ENCODE measurements around the gene SENP7. TPM values are rescaled to one million over a fixed set of nuclear protein-coding genes. Genes with fewer than 3 reads are reported as not detected.
"Not testable (repeated sequence)": the region's sequence is repeated elsewhere in the genome, so short reads cannot be mapped to it uniquely, and the experiment has no call there.

The SENP7 gene
- total RNA-seq: 15.7 to 20.6 TPM (median 17.2 TPM) in 3 replicates
- long read RNA-seq, full-length matches to known transcripts: 10 of 13 reads
- long read RNA-seq, partial matches to known transcripts: 0 of 13 reads
- long read RNA-seq, other reads (novel, unspliced or antisense): 3 of 13 reads

GRCh38 chr3:101512646-101513418 lies at the start of gene SENP7:
SENP7 (minus strand) TSS chr3:101513212; CDS start chr3:101513130, 82 bp downstream.
- TF ChIP-seq, protein P1, sequence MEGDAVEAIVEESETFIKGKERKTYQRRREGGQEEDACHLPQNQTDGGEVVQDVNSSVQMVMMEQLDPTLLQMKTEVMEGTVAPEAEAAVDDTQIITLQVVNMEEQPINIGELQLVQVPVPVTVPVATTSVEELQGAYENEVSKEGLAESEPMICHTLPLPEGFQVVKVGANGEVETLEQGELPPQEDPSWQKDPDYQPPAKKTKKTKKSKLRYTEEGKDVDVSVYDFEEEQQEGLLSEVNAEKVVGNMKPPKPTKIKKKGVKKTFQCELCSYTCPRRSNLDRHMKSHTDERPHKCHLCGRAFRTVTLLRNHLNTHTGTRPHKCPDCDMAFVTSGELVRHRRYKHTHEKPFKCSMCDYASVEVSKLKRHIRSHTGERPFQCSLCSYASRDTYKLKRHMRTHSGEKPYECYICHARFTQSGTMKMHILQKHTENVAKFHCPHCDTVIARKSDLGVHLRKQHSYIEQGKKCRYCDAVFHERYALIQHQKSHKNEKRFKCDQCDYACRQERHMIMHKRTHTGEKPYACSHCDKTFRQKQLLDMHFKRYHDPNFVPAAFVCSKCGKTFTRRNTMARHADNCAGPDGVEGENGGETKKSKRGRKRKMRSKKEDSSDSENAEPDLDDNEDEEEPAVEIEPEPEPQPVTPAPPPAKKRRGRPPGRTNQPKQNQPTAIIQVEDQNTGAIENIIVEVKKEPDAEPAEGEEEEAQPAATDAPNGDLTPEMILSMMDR (IDR thresholded peaks at IDR 0.05): no peak
- H3K27ac Mint-ChIP-seq (ENCODE audit: unreplicated experiment): peak within 1 kb of the TSS; percentile 99
- H3K36me3 Mint-ChIP-seq (ENCODE audit: low read depth): peaks cover 4% of the 10 kb centered on the region
- H3K4me1 Mint-ChIP-seq (ENCODE audit: low read depth): peaks cover 43% of the 10 kb centered on the region
- no peaks in the 10 kb centered on the region for H3K9me3 Mint-ChIP-seq (ENCODE audit: low read depth)
- H3K4me3 Mint-ChIP-seq (ENCODE audit: unreplicated experiment): peak within 1 kb of the TSS; percentile 97
- DNase-seq (ENCODE audit: low spot score): no peak
- H3K27me3 Mint-ChIP-seq (ENCODE audit: low read depth): peaks cover 5% of the 10 kb centered on the region

DNA sequence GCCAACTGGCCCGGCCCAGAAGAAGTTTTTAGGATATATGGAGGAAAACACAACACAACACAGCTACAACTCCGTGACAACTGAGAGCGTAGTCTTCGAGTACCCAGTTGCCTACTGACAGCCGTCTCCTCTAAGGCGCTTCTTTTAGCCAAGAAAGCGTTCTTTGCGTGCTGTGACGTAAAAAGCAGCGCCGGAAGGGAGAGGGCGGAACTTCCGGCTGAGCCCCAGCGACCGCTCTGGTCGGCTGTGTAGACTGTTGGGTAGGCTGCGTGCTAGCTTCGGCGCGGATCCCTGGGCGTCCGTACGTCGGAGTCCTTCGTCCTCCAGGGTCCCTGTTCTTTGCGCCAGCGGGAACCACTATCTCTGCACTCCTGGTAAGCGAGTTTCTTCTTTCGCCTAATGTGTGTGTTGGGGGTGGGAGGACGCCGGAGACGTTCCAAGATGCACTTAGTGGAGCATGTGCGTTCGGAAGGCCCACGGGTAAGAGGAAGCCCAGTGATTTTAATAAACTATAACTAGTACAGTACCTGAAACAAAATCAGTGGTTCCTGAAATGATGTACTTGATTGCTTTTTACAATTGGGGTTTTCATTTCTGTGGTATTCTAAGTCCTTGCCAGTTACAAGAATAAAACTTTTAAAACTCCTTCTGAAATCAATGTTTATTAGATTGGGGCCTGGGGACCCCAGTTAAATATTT lies 48.8 kb upstream of the SENP7 start, which contains the start of gene TRMT10C:
Gene TRMT10C (plus strand): TSS at position 239 of the 699 bp plus-strand sequence. CDS start 2,914 bp downstream, outside the sequence.
- Mint-ChIP-seq H3K36me3 (ENCODE audit: low read depth) (peaks cover 11% of the 10 kb centered on the region), H3K9me3 (ENCODE audit: low read depth) (no peaks in the 10 kb centered on the region), H3K4me3 (ENCODE audit: unreplicated experiment) (peak within 1 kb of the TSS; percentile 97), H3K27ac (ENCODE audit: unreplicated experiment) (peak within 1 kb of the TSS; percentile 98), H3K27me3 (ENCODE audit: low read depth) (peaks cover 2% of the 10 kb centered on the region), H3K4me1 (ENCODE audit: low read depth) (peaks cover 24% of the 10 kb centered on the region)
- DNase-seq (ENCODE audit: low spot score): peak; percentile 95
- TF ChIP-seq, protein P1 (IDR thresholded peaks at IDR 0.05): no peak

- peaks cover 3% of the 10 kb centered on the region for H3K4me1 Mint-ChIP-seq (ENCODE audit: low read depth)
- no peaks in the 10 kb centered on the region for H3K9me3 Mint-ChIP-seq (ENCODE audit: low read depth)
- no peak for DNase-seq (ENCODE audit: low spot score)
- TF ChIP-seq, protein P1 (IDR thresholded peaks at IDR 0.05): no peak
- no peak overlapping the region for H3K27ac Mint-ChIP-seq (ENCODE audit: unreplicated experiment)
- H3K36me3 Mint-ChIP-seq (ENCODE audit: low read depth): no peaks in the 10 kb centered on the region
- H3K27me3 Mint-ChIP-seq (ENCODE audit: low read depth): peaks cover 13% of the 10 kb centered on the region
- no peak overlapping the region for H3K4me3 Mint-ChIP-seq (ENCODE audit: unreplicated experiment)
These were observed 43.1 kb upstream of the SENP7 start for GRCh38 chr3:101556064-101556463.

DNA sequence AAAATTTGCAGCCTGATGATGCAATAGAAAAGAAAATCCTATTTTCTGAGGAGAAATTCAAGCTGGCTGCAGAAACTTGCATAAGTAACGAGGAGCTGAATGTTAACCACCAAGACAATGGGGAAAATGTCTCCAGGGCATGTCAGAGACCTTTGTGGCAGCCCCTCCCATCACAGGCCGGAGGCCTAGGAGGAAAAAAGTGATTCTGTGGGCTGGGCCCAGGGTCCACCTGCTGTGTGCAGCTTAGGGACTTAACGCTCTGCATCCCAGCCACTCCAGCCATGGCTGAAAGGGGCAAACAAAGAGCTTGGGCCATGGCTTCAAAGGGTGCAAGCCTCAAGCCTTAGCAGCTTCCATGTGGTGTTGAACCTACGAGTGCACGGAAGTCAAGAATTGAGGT lies 40.4 kb upstream of the SENP7 start:
- not testable (repeated sequence) for H3K4me3 Mint-ChIP-seq (ENCODE audit: unreplicated experiment); H3K27ac Mint-ChIP-seq (ENCODE audit: unreplicated experiment); H3K4me1 Mint-ChIP-seq (ENCODE audit: low read depth); H3K36me3 Mint-ChIP-seq (ENCODE audit: low read depth); DNase-seq (ENCODE audit: low spot score); H3K9me3 Mint-ChIP-seq (ENCODE audit: low read depth)
- H3K27me3 Mint-ChIP-seq (ENCODE audit: low read depth): peaks cover 20% of the 10 kb centered on the region

GRCh38 chr3:101551359-101552081 lies 38.5 kb upstream of the SENP7 start:
- H3K4me3 Mint-ChIP-seq (ENCODE audit: unreplicated experiment); H3K27ac Mint-ChIP-seq (ENCODE audit: unreplicated experiment); H3K36me3 Mint-ChIP-seq (ENCODE audit: low read depth); DNase-seq (ENCODE audit: low spot score); H3K4me1 Mint-ChIP-seq (ENCODE audit: low read depth); H3K9me3 Mint-ChIP-seq (ENCODE audit: low read depth): not testable (repeated sequence)
- H3K27me3 Mint-ChIP-seq (ENCODE audit: low read depth): peaks cover 23% of the 10 kb centered on the region

- Mint-ChIP-seq H3K27ac (ENCODE audit: unreplicated experiment) (no peak overlapping the region), H3K36me3 (ENCODE audit: low read depth) (no peaks in the 10 kb centered on the region), H3K4me1 (ENCODE audit: low read depth) (no peaks in the 10 kb centered on the region), H3K27me3 (ENCODE audit: low read depth) (peaks cover 19% of the 10 kb centered on the region), H3K9me3 (ENCODE audit: low read depth) (peaks cover 3% of the 10 kb centered on the region), H3K4me3 (ENCODE audit: unreplicated experiment) (no peak overlapping the region)
- TF ChIP-seq, protein P1 (IDR thresholded peaks at IDR 0.05): no peak
- no peak for DNase-seq (ENCODE audit: low spot score)
These were observed 36.5 kb upstream of the SENP7 start for GRCh38 chr3:101549473-101549872.

Measured in chondrocyte (in vitro differentiated cells).